HG02588 (cell line): ENCODE measurements around the gene WDR45.

Source experiments
- ATAC-seq: cut with Tn5 transposase; IDR thresholded peaks from one replicate; pipeline ENCODE4 v1.9.1; 2021; ENCODE audit warnings: mild to moderate bottlenecking, moderate library complexity; ENCODE audit not compliant: unreplicated experiment

The WDR45 gene

GRCh38 chrX:49053223-49054072 lies 26.2 kb downstream of the WDR45 start:
- peak; percentile 55 for ATAC-seq

GRCh38 chrX:49043987-49044281 lies 35.8 kb downstream of the WDR45 start:
- ATAC-seq, result no peak

- ATAC-seq, result peak; percentile 93
Measured at GRCh38 chrX:49043220-49043986, 36.3 kb downstream of the WDR45 start, which contains the start of gene TFE3. Gene TFE3, minus strand, starts transcription at chrX:49043357. Its CDS starts 131 bp downstream, at chrX:49043226.

GRCh38 chrX:49042581-49043219 lies 37.0 kb downstream of the WDR45 start:
- no peak for ATAC-seq

GRCh38 chrX:49041744-49042580 lies 37.7 kb downstream of the WDR45 start:
- ATAC-seq, result no peak

- ATAC-seq, result no peak
Measured at GRCh38 chrX:49040376-49040955, 39.2 kb downstream of the WDR45 start.

- ATAC-seq, result no peak
Measured at GRCh38 chrX:49039598-49040375, 39.9 kb downstream of the WDR45 start.

- ATAC-seq, result no peak
Measured at GRCh38 chrX:49037883-49038475, 41.7 kb downstream of the WDR45 start.

GRCh38 chrX:49030283-49030682 lies 49.4 kb downstream of the WDR45 start:
- no peak for ATAC-seq

GRCh38 chrX:49029876-49030275 lies 49.8 kb downstream of the WDR45 start:
- no peak for ATAC-seq
